Activated CD8-positive, alpha-beta memory T cell treated with anti-CD3 and anti-CD28 coated beads, Interleukin-2, amount 50 U/mL, for 48 hours (primary cell): ENCODE data around the gene SOX12.
"Not testable (repeated sequence)": the region's sequence is repeated elsewhere in the genome, so short reads cannot be mapped to it uniquely, and the experiment has no call there.

Source experiments
- DNase-seq: peaks from one replicate; pipeline ENCODE4 v3.0.0-alpha.2; 2020

The SOX12 gene

GRCh38 chr20:328975-329695 is 3.8 kb downstream of the SOX12 start:
- no peak for DNase-seq

GRCh38 chr20:329851-330232 is 4.5 kb downstream of the SOX12 start:
- DNase-seq, result no peak

- DNase-seq, result peak; percentile 73
Measured at GRCh38 chr20:330233-331149, 5.1 kb downstream of the SOX12 start.

- no peak for DNase-seq
Measured at GRCh38 chr20:334578-334977, 9.2 kb downstream of the SOX12 start.

- not testable (repeated sequence) for DNase-seq
Measured at GRCh38 chr20:336040-336439, 10.7 kb downstream of the SOX12 start.

GRCh38 chr20:341682-342081 is 16.3 kb downstream of the SOX12 start:
- peak; percentile 68 for DNase-seq

- no peak for DNase-seq
Measured at GRCh38 chr20:343107-343506, 17.8 kb downstream of the SOX12 start.

- no peak for DNase-seq
Measured at GRCh38 chr20:346033-346639, 20.8 kb downstream of the SOX12 start.

GRCh38 chr20:346640-347316 is 21.4 kb downstream of the SOX12 start, which contains the start of gene NRSN2:
TSS of gene NRSN2 (plus strand) at chr20:347111. CDS start at chr20:349644, 2,533 bp downstream.
- peak; percentile 64 for DNase-seq

- DNase-seq, result no peak
Measured at GRCh38 chr20:347317-347639, 21.9 kb downstream of the SOX12 start.

- DNase-seq, result peak; percentile 87
Measured at GRCh38 chr20:347640-348484, 22.5 kb downstream of the SOX12 start.

- no peak for DNase-seq
Measured at GRCh38 chr20:348972-349841, 23.9 kb downstream of the SOX12 start.

GRCh38 chr20:353166-353565 is 27.8 kb downstream of the SOX12 start:
- DNase-seq, result no peak

GRCh38 chr20:354298-354977 is 29.1 kb downstream of the SOX12 start:
- peak; percentile 88 for DNase-seq

- DNase-seq, result not testable (repeated sequence)
Measured at GRCh38 chr20:356154-356553, 30.8 kb downstream of the SOX12 start.

- DNase-seq, result no peak
Measured at GRCh38 chr20:356745-357144, 31.4 kb downstream of the SOX12 start.

GRCh38 chr20:358891-359555 is 33.7 kb downstream of the SOX12 start:
- DNase-seq, result no peak

- DNase-seq, result no peak
Measured at GRCh38 chr20:361561-361960, 36.2 kb downstream of the SOX12 start.

- peak; percentile 68 for DNase-seq
Measured at GRCh38 chr20:362271-363254, 37.2 kb downstream of the SOX12 start.
